Activated T-cell treated with anti-CD3 and anti-CD28 coated beads, Interleukin-2, amount 50 U/mL, for 72 hours (primary cell): ENCODE measurements around the gene TKT. TPM values are rescaled to one million over a fixed set of nuclear protein-coding genes. Genes with fewer than 3 reads are reported as not detected.

ENCODE experiments used
- ATAC-seq, 2 donors: fragments of 150-1000 bp; cut with Tn5 transposase; replicated peaks in 1 of 2; 2 replicates each; pipeline ENCODE4 v1.10.0; 2021; ENCODE audit warnings: moderate library complexity in 2 of 2, mild to moderate bottlenecking in 1 of 2
- DNase-seq, 2 donors: peaks; one replicate each; pipeline ENCODE4 v3.0.0; 2021 to 2022; ENCODE audit warnings: mixed read lengths in 1 of 2
- H3K27ac Mint-ChIP-seq: one replicate; pipeline ENCODE4 v1.8.0; 2022; ENCODE audit warnings: mild to moderate bottlenecking, moderate library complexity, mixed read lengths
- H3K27me3 Mint-ChIP-seq: one replicate; pipeline ENCODE4 v1.8.0; 2022; ENCODE audit warnings: low read depth, mixed read lengths
- H3K36me3 Mint-ChIP-seq, 2 donors: one replicate each; pipeline ENCODE4 v1.8.0; 2022; ENCODE audit warnings: mixed read lengths in 2 of 2, mild to moderate bottlenecking in 1 of 2; ENCODE audit not compliant: insufficient read depth in 2 of 2
- H3K4me1 Mint-ChIP-seq: one replicate; pipeline ENCODE4 v1.8.0; 2022; ENCODE audit warnings: low read depth, mixed read lengths
- H3K4me3 Mint-ChIP-seq, 2 donors: one replicate each; pipeline ENCODE4 v1.8.0; 2022; ENCODE audit warnings: mild to moderate bottlenecking in 2 of 2, mixed read lengths in 2 of 2, moderate library complexity in 2 of 2
- H3K9me3 Mint-ChIP-seq, 2 donors: one replicate each; pipeline ENCODE4 v1.8.0; 2022; ENCODE audit warnings: mixed read lengths in 2 of 2
- total RNA-seq, 2 donors: library from RNA; stranded (reverse); gene quantifications; one replicate each; pipeline ENCODE4 v1.2.3, GENCODE V29; 2022

Gene TKT
- total RNA-seq, 2 donors from 2014 or later, result 252 to 274 TPM

DNA sequence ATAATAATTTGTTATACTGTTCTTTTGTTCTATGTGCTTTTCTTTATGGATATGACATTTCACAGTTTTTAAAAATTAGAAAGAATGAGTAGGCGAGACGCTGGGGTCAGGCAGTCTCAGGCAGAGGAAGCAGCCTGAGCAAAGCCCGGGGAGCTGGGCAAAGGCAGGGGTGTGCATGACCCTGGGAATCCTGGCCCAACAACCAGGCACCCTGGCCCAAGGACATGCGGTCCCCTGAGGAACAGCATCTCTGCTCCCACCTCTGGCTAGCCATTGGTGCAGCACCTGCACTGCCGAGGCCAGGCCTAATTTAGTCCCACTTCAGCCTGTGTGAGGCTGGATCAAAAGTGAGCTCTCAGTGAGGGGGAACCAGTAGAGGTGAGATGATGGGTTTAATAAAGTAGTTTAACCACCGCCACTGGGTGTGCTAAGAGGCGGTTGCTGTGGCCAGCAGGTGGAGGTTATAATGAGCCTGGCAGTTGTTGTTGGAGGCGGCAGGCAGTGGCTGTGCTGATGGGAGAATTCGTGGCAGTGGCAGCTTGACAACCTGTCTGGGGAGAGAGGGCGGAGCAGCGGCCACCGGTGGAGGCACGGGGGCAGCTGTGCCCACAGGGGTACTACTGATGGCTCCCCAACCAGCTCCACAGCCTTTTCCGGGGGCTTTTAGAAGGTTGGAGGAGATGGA lies 53.3 kb downstream of the TKT start:
- no peaks in the 10 kb centered on the region for H3K36me3 Mint-ChIP-seq
- DNase-seq (no peak), ATAC-seq (no peak)
- peaks cover 4% of the 10 kb centered on the region for H3K27me3 Mint-ChIP-seq
- H3K9me3 Mint-ChIP-seq, result peaks cover 0 to 6% of the 10 kb centered on the region in 2 donors
- H3K4me3 Mint-ChIP-seq, result no peak overlapping the region
- H3K4me1 Mint-ChIP-seq, result no peaks in the 10 kb centered on the region
- no peak overlapping the region for H3K27ac Mint-ChIP-seq

DNA sequence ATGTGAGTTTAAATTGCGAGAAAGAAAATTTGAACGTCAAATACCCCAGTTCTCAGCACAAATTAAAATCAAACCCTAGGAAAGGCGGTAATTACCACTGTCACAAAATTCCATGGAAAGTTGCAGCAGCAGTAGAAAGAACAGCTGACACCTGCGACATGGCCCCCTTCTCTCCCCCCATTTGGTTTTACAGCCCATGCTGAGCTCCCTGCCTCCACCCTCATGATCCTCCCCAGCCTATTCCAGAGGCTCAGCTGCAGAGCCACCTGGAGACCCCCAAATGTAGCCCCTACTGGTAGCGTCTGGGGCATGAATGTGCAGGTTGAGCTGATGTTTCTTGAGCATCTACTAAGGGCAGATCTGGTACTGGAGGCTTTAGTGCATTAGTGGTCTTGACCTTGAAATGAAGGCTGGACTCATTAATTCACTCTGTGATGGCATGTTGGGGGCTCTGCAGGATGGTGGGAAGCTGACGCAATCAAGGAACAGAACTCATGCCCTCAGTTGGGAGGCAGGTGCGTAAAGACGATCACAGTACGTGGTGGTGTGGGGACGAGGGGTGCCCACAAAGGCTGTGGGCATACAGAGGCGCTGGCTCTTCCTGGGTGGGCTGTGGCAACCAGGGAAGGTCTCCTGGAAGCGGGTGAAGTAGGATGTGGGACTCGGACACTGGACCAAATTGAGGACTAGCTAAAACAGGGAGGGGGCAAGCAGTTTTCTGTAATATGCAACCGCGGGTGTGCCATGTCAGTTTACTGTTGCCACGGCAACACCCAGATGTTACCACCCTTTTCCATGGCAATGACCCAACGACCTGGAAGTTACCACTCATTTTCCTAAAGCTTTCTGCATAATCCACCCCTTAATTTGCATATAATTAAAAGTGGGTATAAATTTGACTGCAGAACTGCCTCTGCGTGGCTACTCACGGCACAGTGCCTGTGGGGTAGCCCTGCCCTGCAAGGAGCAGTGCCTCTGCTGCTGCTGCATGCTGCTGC lies 55.0 kb downstream of the TKT start:
- DNase-seq (no peak), ATAC-seq (no peak)
- Mint-ChIP-seq H3K4me3 (no peak overlapping the region), H3K36me3 (no peaks in the 10 kb centered on the region), H3K27me3 (no peaks in the 10 kb centered on the region), H3K4me1 (peaks cover 10% of the 10 kb centered on the region), H3K9me3 (no peaks in the 10 kb centered on the region), H3K27ac (no peak overlapping the region)

DNA sequence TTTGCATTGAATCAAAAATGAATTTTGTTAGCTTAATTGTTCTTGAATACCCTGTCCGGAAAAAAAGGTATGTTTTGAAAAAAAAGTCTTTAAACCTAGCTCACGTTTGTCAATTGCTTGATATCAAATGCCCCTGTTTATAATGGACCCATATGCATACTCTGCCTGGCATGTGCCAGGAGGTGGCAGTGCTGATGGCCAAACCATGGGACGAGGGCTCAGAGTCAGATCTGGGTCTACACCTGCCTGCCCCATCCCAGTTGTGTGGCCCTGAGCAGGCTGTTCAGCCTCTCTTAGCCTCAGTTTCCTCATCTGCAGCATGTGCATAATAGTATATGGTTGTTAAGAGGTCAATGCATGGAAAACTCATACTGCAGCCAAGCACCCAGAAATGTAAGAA lies 56.0 kb downstream of the TKT start:
- Mint-ChIP-seq H3K4me3 (no peak overlapping the region), H3K4me1 (peaks cover 17% of the 10 kb centered on the region)

DNA sequence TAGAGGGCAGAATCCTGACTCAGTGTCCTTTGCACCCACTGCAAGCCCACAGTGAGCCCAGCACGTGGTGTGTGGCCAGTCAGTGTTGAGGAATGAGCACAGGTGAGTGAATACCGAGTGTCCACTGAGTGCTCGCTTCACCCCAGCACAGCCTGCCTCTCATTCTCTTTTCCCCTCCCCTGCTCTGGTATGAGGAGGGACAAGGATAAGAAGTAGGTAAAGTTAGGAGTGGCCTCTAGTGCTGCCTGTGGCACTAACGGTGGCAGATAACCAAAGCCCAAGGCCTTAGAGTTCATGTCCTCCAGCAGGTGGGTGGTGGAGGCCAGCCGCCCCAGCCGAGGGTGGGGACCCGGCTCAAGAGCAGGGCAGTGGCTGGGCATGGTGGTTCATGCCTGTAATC lies 56.8 kb downstream of the TKT start:
- DNase-seq (no peak), ATAC-seq (no peak)
- no peak overlapping the region for H3K27ac Mint-ChIP-seq
- H3K4me1 Mint-ChIP-seq, result peaks cover 17% of the 10 kb centered on the region
- no peaks in the 10 kb centered on the region for H3K36me3 Mint-ChIP-seq
- no peaks in the 10 kb centered on the region for H3K27me3 Mint-ChIP-seq
- H3K4me3 Mint-ChIP-seq, result no peak overlapping the region
- H3K9me3 Mint-ChIP-seq, result no peaks in the 10 kb centered on the region

More for the DNA sequence above, 56.0 kb downstream of the TKT start:
- H3K27ac Mint-ChIP-seq, result no peak overlapping the region
- H3K27me3 Mint-ChIP-seq, result no peaks in the 10 kb centered on the region
- ATAC-seq (no peak), DNase-seq (no peak)
- H3K36me3 Mint-ChIP-seq, result no peaks in the 10 kb centered on the region
- H3K9me3 Mint-ChIP-seq, result no peaks in the 10 kb centered on the region

DNA sequence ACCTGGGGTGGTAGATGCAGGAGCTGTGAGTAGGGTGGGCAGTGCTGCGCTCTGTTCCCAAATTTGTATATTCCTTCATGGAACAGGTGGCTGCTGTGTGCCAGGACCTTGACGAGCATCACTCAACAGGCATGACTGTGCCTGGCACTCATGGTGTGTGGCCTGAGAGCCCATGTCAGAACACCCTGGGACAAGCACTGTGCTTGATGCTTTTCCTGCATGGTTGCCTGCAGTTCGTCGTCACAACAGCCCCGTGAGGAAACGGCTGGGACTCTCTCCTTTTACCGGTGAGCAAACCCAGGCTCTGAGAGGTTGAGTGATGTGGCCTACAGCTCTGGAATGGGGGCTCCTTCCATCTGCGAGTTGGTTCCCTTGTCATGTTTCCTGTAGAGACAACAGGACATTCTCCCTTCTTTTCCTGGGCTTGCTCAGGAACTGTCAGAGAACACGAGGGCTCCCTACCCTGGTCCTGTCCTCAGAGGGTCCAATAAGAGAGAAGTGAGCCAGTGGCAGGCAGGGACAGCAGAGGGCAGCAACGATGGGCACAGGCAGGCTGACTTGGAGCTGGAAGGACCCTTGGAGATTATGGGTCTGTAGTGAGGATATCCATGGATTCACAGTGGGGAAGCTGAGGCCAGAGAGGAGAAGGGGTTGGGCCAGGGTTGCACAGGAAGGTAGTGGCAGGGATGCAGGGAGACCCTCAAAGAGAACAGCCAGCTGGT lies 57.4 kb downstream of the TKT start:
- DNase-seq, result no peak
- no peaks in the 10 kb centered on the region for H3K36me3 Mint-ChIP-seq
- H3K4me3 Mint-ChIP-seq, result no peak overlapping the region
- no peaks in the 10 kb centered on the region for H3K9me3 Mint-ChIP-seq
- no peaks in the 10 kb centered on the region for H3K27me3 Mint-ChIP-seq
- no peak overlapping the region for H3K27ac Mint-ChIP-seq
- H3K4me1 Mint-ChIP-seq, result peaks cover 17% of the 10 kb centered on the region
- ATAC-seq, result no peak

DNA sequence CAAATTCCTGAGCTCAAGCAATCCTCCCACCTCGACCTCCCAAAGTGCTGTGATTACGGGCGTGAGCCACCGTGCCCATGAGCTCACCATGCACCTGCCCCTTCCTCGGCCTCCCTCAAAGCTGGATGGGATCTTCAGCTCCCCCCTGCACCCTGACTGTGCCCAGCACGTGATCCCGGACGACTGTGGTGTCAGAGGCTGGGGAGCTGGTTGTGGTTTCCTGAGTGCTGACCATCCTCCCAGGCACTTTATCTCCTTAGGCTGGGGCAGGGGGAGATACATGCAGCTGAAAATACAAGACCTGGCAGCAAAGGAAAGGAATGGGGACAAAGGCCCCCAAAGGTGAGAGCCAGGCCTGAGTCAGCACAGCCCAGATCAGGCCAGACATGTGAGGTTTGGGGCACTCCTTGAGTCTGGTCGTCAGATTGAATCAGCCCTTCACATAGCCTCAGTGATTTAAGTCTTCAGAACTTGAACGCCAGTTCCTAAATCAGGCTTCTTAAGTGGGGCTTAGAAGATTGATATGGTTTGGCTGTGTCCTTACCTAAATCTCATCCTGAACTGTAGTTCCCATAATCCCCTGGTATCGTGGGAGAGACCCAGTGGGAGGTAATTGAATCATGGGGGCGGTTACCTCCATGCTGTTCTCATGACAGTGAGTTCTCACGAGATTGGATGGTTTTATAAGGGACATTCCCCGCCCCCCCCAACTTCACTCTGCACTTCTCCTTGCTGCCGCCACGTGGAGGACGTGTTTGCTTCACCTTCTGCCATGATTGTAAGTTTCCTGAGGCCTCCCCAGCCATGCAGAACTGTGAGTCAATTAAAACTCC lies 59.0 kb downstream of the TKT start:
- H3K4me1 Mint-ChIP-seq, result peaks cover 17% of the 10 kb centered on the region
- H3K36me3 Mint-ChIP-seq, result peaks cover 0 to 2% of the 10 kb centered on the region in 2 donors
- no peak overlapping the region for H3K27ac Mint-ChIP-seq
- H3K9me3 Mint-ChIP-seq, result no peaks in the 10 kb centered on the region
- no peak overlapping the region for H3K4me3 Mint-ChIP-seq
- H3K27me3 Mint-ChIP-seq, result no peaks in the 10 kb centered on the region
- DNase-seq (peak; percentile 29 to 38), ATAC-seq (peak; percentile 54)

DNA sequence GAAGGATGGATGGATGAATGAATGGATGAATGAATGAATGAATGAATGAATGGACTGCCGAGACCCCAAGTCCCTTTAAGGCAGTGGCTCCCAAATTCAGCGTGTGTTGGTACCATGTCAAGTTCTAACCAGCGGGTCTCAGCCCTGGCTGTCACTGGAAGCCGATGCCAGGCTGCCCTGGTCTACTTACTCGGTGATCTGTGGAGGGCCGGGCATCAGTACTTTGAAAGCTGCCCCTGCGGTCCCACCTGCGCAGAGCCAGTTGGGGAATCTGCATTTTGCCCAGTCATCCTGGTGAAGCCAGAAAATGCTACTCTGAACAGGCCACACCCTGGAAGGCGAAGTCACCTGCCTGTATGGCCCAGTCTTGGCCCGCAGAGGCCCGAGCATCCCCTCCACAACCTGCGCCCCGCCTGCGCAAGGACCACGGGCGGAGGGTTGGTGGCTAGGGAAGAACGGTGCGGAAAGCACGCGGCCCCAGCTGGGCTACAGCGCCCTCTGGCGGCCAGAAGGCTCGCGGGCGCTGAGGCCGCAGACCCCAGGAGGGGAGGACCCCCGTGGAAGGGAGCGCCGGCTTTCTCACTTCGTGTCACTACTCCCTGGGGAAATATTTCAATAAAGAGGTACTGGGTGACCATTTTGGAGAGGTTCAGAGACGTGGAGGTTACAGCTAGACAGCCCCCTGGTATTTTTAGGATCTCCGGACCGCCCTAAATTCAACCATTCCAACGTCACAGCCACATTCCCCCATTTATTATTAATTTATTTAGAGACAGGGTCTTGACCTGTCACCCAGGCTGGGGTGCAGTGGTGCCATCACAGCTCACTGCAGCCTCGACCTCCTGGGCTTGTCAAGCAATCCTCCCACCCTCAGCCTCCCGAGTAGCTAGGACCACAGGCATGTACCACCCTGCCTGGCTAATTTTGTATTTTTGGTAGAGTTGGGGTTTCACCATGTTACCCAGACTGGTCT lies 59.9 kb downstream of the TKT start:
- H3K27ac Mint-ChIP-seq, result no peak overlapping the region
- peak; percentile 56 to 75 for DNase-seq
- H3K9me3 Mint-ChIP-seq, result no peaks in the 10 kb centered on the region
- H3K27me3 Mint-ChIP-seq, result no peaks in the 10 kb centered on the region
- H3K4me3 Mint-ChIP-seq, result no peak overlapping the region
- H3K36me3 Mint-ChIP-seq, result peaks cover 0 to 2% of the 10 kb centered on the region in 2 donors
- H3K4me1 Mint-ChIP-seq, result peaks cover 17% of the 10 kb centered on the region
- ATAC-seq, result peak; percentile 74 to 77

DNA sequence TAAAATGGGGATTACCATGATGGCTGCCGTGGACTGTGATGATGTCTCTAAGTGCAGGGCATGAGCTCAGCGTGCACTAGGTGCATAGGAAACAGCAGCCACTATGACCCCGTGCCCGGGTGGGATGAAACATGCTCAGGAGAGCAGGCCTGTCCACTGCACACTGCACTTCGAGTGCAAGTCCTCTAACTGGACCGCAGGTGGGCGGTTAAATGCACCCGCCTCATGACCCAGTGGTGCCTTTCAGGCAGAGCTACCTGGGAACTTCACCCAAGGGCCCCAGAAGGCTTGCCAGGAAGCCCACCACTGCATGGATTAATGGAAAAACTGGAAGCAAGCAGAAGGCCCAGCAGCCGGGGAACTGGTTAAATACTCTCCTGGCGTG lies 60.8 kb downstream of the TKT start:
- Mint-ChIP-seq H3K9me3 (no peaks in the 10 kb centered on the region), H3K27me3 (no peaks in the 10 kb centered on the region), H3K4me1 (peaks cover 17% of the 10 kb centered on the region), H3K36me3 (peaks cover under 1 to 2% of the 10 kb centered on the region in 2 donors), H3K27ac (no peak overlapping the region), H3K4me3 (no peak overlapping the region)
- ATAC-seq (no peak), DNase-seq (no peak)

DNA sequence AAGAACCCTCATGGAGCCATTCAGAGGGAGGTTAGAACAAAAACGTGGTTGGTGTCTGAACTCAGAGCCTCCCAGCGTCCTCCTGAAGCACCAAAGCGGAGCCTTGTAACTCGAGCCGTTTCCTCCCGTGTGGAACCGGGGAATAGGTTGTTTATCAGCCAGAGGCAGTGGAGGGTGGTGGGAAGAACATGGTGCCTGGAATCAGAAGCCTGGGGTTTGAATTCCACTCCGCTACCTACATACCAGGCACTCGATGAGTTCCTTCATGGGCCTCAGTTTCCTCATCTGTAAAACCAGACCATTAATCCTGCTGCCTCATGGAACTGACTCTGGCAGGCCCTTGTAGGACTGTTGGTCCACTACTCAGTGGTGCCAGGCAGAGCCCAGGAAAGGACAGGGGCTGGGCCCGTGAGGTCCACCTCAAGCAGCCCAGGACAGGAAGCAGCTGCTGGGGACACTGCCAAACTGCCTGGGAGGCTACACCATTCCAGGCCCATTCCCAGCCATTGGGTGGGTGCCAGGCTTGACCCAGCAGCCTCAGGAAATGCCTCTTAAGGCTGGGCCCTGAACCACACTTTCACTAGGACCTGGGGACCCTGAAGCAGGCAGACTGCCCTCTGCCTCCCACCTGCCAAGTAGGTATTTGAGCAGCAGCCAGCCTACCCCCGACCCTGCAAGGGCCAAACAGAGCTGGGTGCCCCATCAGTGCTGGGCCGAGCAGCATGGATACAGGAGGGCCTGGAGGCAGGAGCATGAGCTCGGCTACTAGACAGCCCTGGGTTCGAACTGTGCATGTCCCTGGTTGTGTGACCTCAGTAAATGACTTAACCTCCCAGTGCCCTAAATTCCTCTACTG lies 61.4 kb downstream of the TKT start:
- ATAC-seq (no peak), DNase-seq (no peak)
- Mint-ChIP-seq H3K27me3 (no peaks in the 10 kb centered on the region), H3K4me1 (peaks cover 17% of the 10 kb centered on the region), H3K36me3 (peaks cover 2% of the 10 kb centered on the region in 2 donors), H3K27ac (no peak overlapping the region), H3K9me3 (no peaks in the 10 kb centered on the region), H3K4me3 (no peak overlapping the region)

DNA sequence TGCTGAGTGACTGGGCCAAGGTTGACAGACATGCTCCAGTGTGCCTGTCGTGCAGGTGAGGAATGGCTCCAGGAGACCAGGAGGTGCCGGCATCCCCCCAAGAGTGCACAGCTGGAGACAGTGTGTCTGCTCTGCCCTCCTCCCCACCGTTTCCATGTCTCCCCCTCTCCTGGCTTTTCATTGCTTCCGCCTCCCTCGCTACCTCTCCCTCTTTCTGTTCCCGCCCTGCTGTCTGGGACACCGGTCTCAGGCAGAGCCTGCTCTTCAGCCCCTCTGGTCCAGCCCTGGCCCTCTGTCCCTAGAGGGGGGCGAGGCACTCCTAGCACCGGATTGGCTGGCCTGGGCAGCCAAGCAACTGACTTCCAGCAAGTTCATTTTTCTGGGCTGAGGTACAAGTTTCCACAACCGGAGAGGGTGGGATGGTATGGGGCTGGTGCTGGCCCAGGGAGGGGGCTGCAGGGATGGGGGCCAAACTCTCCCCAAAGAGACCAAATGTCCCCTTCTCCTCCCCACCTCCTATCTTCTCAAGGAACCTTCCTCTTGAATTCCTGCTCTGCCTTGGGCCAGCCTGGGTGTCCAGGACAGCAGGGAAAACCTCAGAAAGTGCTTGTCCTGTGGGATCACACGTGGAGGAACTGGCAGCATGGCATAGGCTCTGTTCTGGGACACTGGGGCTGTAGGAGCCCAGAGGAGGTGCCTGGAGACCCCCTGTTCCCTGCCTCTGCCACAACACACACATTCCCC lies 62.2 kb downstream of the TKT start:
- Mint-ChIP-seq H3K4me1 (peaks cover 17% of the 10 kb centered on the region), H3K27ac (no peak overlapping the region), H3K4me3 (no peak overlapping the region), H3K36me3 (peaks cover 2% of the 10 kb centered on the region in 2 donors), H3K27me3 (no peaks in the 10 kb centered on the region), H3K9me3 (no peaks in the 10 kb centered on the region)
- DNase-seq (no peak), ATAC-seq (no peak)
